SKM-1 (cell line): ENCODE results near the gene MST1R.
"Not testable (repeated sequence)": the region's sequence is repeated elsewhere in the genome, so short reads cannot be mapped to it uniquely, and the experiment has no call there.

Source experiments
- DNase-seq: peaks from one replicate; lab custom pipeline; 2025; ENCODE audit not compliant: unreplicated experiment; lab: John Stamatoyannopoulos, UW

Gene MST1R

GRCh38 chr3:49903451-49904424, at the start of gene MST1R:
MST1R (minus strand) TSS chr3:49903873; CDS start chr3:49903609, 264 bp downstream.
- DNase-seq: no peak

GRCh38 chr3:49952924-49953323, 49.3 kb upstream of the MST1R start:
- no peak for DNase-seq

- DNase-seq: no peak
These were observed 39.0 kb upstream of the MST1R start for GRCh38 chr3:49942651-49943050.

GRCh38 chr3:49940667-49941249, 37.1 kb upstream of the MST1R start:
- DNase-seq: no peak

GRCh38 chr3:49939858-49940666, 36.4 kb upstream of the MST1R start, which contains the start of gene RBM6:
RBM6 (plus strand) TSS chr3:49940150; CDS start chr3:49962642, 22,492 bp downstream.
- DNase-seq: peak; percentile 95

GRCh38 chr3:49937090-49937489, 33.4 kb upstream of the MST1R start:
- peak; percentile 53 for DNase-seq

GRCh38 chr3:49932281-49932680, 28.6 kb upstream of the MST1R start:
- not testable (repeated sequence) for DNase-seq

GRCh38 chr3:49930922-49931321, 27.2 kb upstream of the MST1R start:
- DNase-seq: no peak

GRCh38 chr3:49930168-49930690, 26.6 kb upstream of the MST1R start:
- DNase-seq: no peak

GRCh38 chr3:49929291-49930167, 25.9 kb upstream of the MST1R start, which contains the start of gene MON1A:
MON1A (minus strand) TSS chr3:49929811; CDS start chr3:49913346, 16,465 bp downstream.
- DNase-seq: peak; percentile 70

- no peak for DNase-seq
These were observed 24.9 kb upstream of the MST1R start for GRCh38 chr3:49928481-49929017.

GRCh38 chr3:49927798-49928197, 24.1 kb upstream of the MST1R start:
- no peak for DNase-seq

GRCh38 chr3:49926117-49926728, 22.6 kb upstream of the MST1R start:
- DNase-seq: no peak

- DNase-seq: no peak
These were observed 21.8 kb upstream of the MST1R start for GRCh38 chr3:49925485-49925884.

GRCh38 chr3:49924683-49925082, 21.0 kb upstream of the MST1R start:
- DNase-seq: no peak

- DNase-seq: not testable (repeated sequence)
These were observed 14.3 kb upstream of the MST1R start for GRCh38 chr3:49917806-49918590.

GRCh38 chr3:49916686-49917085, 13.0 kb upstream of the MST1R start:
- DNase-seq: no peak

- no peak for DNase-seq
These were observed 11.2 kb upstream of the MST1R start for GRCh38 chr3:49914906-49915305.
